Transverse colon (tissue), 4 donors: Measurements from ENCODE around the gene C2orf81. TPM values are rescaled to one million over a fixed set of nuclear protein-coding genes. Genes with fewer than 3 reads are reported as not detected.

Experiments used
- DNase-seq: peaks from one replicate; pipeline ENCODE4 v3.0.0-alpha.2; 2019
- H3K27ac ChIP-seq, 4 donors: fragments of 200-600 bp; sonication (generic); 2 replicates each; pipeline ENCODE4 v1.5.1; 2016 to 2018; ENCODE audit warnings: inconsistent platforms in 4 of 4
- H3K27me3 ChIP-seq: fragments of 200-600 bp; sonication (generic); 2 replicates; pipeline ENCODE4 v1.5.1; 2017; ENCODE audit warnings: inconsistent platforms
- H3K36me3 ChIP-seq, 4 donors: fragments of 200-600 bp; sonication (generic); 2 replicates each; pipeline ENCODE4 v1.5.1; 2017 to 2019; ENCODE audit warnings: inconsistent platforms in 4 of 4
- H3K4me1 ChIP-seq, 4 donors: fragments of 200-600 bp; sonication (generic); 2 replicates each; pipeline ENCODE4 v1.5.1; 2017 to 2020; ENCODE audit warnings: inconsistent platforms in 4 of 4
- H3K4me3 ChIP-seq, 4 donors: fragments of 200-600 bp; sonication (generic); 1 replicate in 1 of 4; 2 replicates in 3 of 4; pipeline versions ENCODE4 v1.5.1 to v1.6.1; 2017 to 2019; ENCODE audit warnings: inconsistent platforms in 4 of 4
- H3K9me3 ChIP-seq, 2 donors: fragments of 200-600 bp; sonication (generic); 2 replicates each; pipeline ENCODE4 v1.5.1; 2017 to 2019; ENCODE audit warnings: inconsistent platforms in 2 of 2
- CTCF ChIP-seq, 5 experiments: fragments of 200-600 bp in 3 of 5; fragments of 450-650 bp in 2 of 5; sonication (generic) in 3 of 5; IDR thresholded peaks; 1 replicate in 2 of 5; 2 replicates in 3 of 5; pipeline ENCODE4 v1.5.1; 2016 to 2017; ENCODE audit warnings: antibody characterized with exemption in 5 of 5, inconsistent platforms in 3 of 5, mild to moderate bottlenecking in 2 of 5, moderate library complexity in 1 of 5
- EP300 ChIP-seq: sonication (generic); formaldehyde crosslinking; IDR thresholded peaks from one replicate; pipeline ENCODE4 v1.6.1; 2017; ENCODE audit warnings: antibody characterized with exemption, low read depth
- POLR2A ChIP-seq: fragments of 450-650 bp; IDR thresholded peaks from one replicate; pipeline ENCODE4 v1.6.1; 2016; ENCODE audit warnings: antibody characterized with exemption, mild to moderate bottlenecking, moderate library complexity
- POLR2AphosphoS5 ChIP-seq, 3 donors: sonication (generic); formaldehyde crosslinking; IDR thresholded peaks; one replicate each; pipeline ENCODE4 v1.6.1; 2016; ENCODE audit warnings: antibody characterized with exemption in 3 of 3
- WGBS, 2 donors: methylation state at CpG; one replicate each; pipeline ENCODE4 v1.1.5; 2018; ENCODE audit warnings: low coverage in 1 of 2; 5-methylcytosine and 5-hydroxymethylcytosine counted together
- in situ Hi-C, 4 donors: fragments of 200-750 bp; cut with MboI; loops; one replicate each; pipeline versions ENCODE4 v1.15.0 to v1.15.1; 2017; ENCODE audit warnings: low sequenced_read_pairs in 3 of 4, low pct_ligation_motif_present in 1 of 4, low pct_unique_long_range_greater_than_20kb in 1 of 4
- intact Hi-C: fragments of 100-400 bp; cut with DNase I; formaldehyde crosslinking; loops from one replicate; pipeline ENCODE4 v1.15.1; 2023; ENCODE audit warnings: low total_unique reads
- total RNA-seq, 4 donors: library from RNA; depleted of rRNA; stranded (reverse); fragments of >200 nt; gene quantifications; one replicate each; pipeline ENCODE4 v1.1.0, GENCODE V29; 2016

The C2orf81 gene
- total RNA-seq, 4 donors from 2014 or later = 0.82 to 1.3 TPM; not detected in 2

- Histone ChIP-seq H3K4me3 (peak overlapping the region; percentile 82 to 98 (median 97)), H3K4me1 (peaks cover 5 to 34% (median 19%) of the 10 kb centered on the region in 4 donors), H3K27ac (peak overlapping the region; percentile 89 to 96 (median 92)), H3K36me3 (no peaks in the 10 kb centered on the region), H3K27me3 (no peaks in the 10 kb centered on the region), H3K9me3 (no peaks in the 10 kb centered on the region)
- 2 to 4% methylated on average over 17 to 38 of the region's 62 CpGs for WGBS, 2 donors
- DNase-seq = peak; percentile 96
- TF ChIP-seq CTCF (IDR thresholded peaks at IDR 0.05) = peak; percentile 96 to 98 (median 97)
- peak in 1 of 3 donors; percentile 62 for TF ChIP-seq POLR2AphosphoS5 (IDR thresholded peaks at IDR 0.05)
- no peak for TF ChIP-seq EP300
- peak; percentile 41 for TF ChIP-seq POLR2A
- in situ Hi-C loops (no loop called here), intact Hi-C loops (no loop called here)
These were observed 29.6 kb downstream of the C2orf81 start for GRCh38 chr2:74391580-74392448.

GRCh38 chr2:74391209-74391579, 30.2 kb downstream of the C2orf81 start:
- intact Hi-C loops (no loop called here), in situ Hi-C loops (no loop called here)
- no peak for TF ChIP-seq POLR2A
- TF ChIP-seq EP300 = no peak
- TF ChIP-seq CTCF (IDR thresholded peaks at IDR 0.05) = no peak
- no peak for TF ChIP-seq POLR2AphosphoS5 (IDR thresholded peaks at IDR 0.05)
- H3K9me3 ChIP-seq = no peaks in the 10 kb centered on the region
- peak overlapping the region; percentile 82 to 98 (median 97) for H3K4me3 ChIP-seq
- H3K36me3 ChIP-seq = no peaks in the 10 kb centered on the region
- DNase-seq = no peak
- peak overlapping the region; percentile 89 to 96 (median 92) for H3K27ac ChIP-seq
- WGBS, 2 donors = 0% methylated on average over 4 to 11 of the region's 11 CpGs
- no peaks in the 10 kb centered on the region for H3K27me3 ChIP-seq
- H3K4me1 ChIP-seq = peaks cover 5 to 34% (median 19%) of the 10 kb centered on the region in 4 donors

GRCh38 chr2:74390606-74391005, 30.8 kb downstream of the C2orf81 start:
- no peak overlapping the region for H3K27ac ChIP-seq
- WGBS, 2 donors = 62 to 63% methylated on average over 5 of the region's 5 CpGs
- TF ChIP-seq EP300 (no peak), POLR2A (no peak), CTCF (IDR thresholded peaks at IDR 0.05) (no peak), POLR2AphosphoS5 (IDR thresholded peaks at IDR 0.05) (no peak)
- peak overlapping the region in 3 of 4 donors; percentile 97 to 98 (median 97) for H3K4me3 ChIP-seq
- H3K9me3 ChIP-seq = no peaks in the 10 kb centered on the region
- no peaks in the 10 kb centered on the region for H3K36me3 ChIP-seq
- in situ Hi-C loops (no loop called here), intact Hi-C loops (no loop called here)
- DNase-seq = no peak
- H3K4me1 ChIP-seq = peaks cover 5 to 34% (median 19%) of the 10 kb centered on the region in 4 donors
- no peaks in the 10 kb centered on the region for H3K27me3 ChIP-seq

- H3K4me1 ChIP-seq = peaks cover 5 to 45% (median 28%) of the 10 kb centered on the region in 4 donors
- no peaks in the 10 kb centered on the region for H3K27me3 ChIP-seq
- H3K27ac ChIP-seq = no peak overlapping the region
These were observed 34.1 kb downstream of the C2orf81 start for GRCh38 chr2:74387346-74387745.

More at GRCh38 chr2:74387346-74387745, 34.1 kb downstream of the C2orf81 start:
- in situ Hi-C loops = no loop called here
- Histone ChIP-seq H3K9me3 (no peaks in the 10 kb centered on the region), H3K36me3 (peaks cover 0 to 4% (median 0%) of the 10 kb centered on the region in 4 donors), H3K4me3 (no peak overlapping the region)
- intact Hi-C loops = no loop called here
- 79 to 100% methylated on average over 1 of the region's 1 CpG for whole genome bisulfite sequencing, 2 donors
- DNase-seq = no peak
- TF ChIP-seq POLR2AphosphoS5 (IDR thresholded peaks at IDR 0.05) = no peak
- TF ChIP-seq POLR2A = no peak
- no peak for TF ChIP-seq CTCF (IDR thresholded peaks at IDR 0.05)
